Pancreas (tissue), 10 donors: ENCODE measurements around the gene DGUOK. TPM values are rescaled to one million over a fixed set of nuclear protein-coding genes. Genes with fewer than 3 reads are reported as not detected.
A peak's percentile ranks its signal among the peaks of the same experiment; 100 is the strongest.

ENCODE experiments used
- ATAC-seq, 4 donors: fragments of 200-7000 bp; cut with Tn5 transposase; one replicate each; pipeline versions ENCODE4 v1.8.0 to v1.9.1; 2020; ENCODE audit warnings: mild to moderate bottlenecking in 4 of 4, moderate library complexity in 4 of 4
- DNase-seq, 6 donors: peaks; one replicate each; pipeline ENCODE4 v3.0.0-alpha.2; 2020
- FAIRE-seq: peaks from 2 replicates; lab custom pipeline; 2012; peaks lifted over from hg19 to GRCh38; lab: Jason Lieb, UNC
- H3K27ac ChIP-seq, 4 donors: fragments of 200-600 bp; sonication (generic); 1 replicate in 3 of 4; 2 replicates in 1 of 4; pipeline versions ENCODE4 v1.5.0 to v1.8.0; 2020
- H3K27me3 ChIP-seq, 4 donors: fragments of 200-600 bp; one replicate each; pipeline ENCODE4 v1.8.0; 2021
- H3K36me3 ChIP-seq, 3 donors: fragments of 200-600 bp; sonication (generic) in 1 of 3; one replicate each; pipeline versions ENCODE4 v1.5.0 to v1.8.0; 2020 to 2021
- H3K4me1 ChIP-seq, 3 donors: fragments of 200-600 bp; one replicate each; pipeline ENCODE4 v1.8.0; 2021
- H3K4me3 ChIP-seq, 4 donors: fragments of 200-600 bp; sonication (generic) in 2 of 4; one replicate each; pipeline versions ENCODE4 v1.5.0 to v1.8.0; 2020 to 2021
- H3K9me3 ChIP-seq, 4 donors: fragments of 200-600 bp; one replicate each; pipeline ENCODE4 v1.8.0; 2021
- WGBS, 2 donors: extraction: QIAGEN DNeasy Blood & Tissue Kit; methylation state at CpG; one replicate each; pipeline ENCODE4 v1.1.7; 2013; 5-methylcytosine and 5-hydroxymethylcytosine counted together
- intact Hi-C, 3 donors: fragments of 100-400 bp; cut with DNase I; formaldehyde crosslinking; loops; one replicate each; pipeline versions ENCODE4 v1.11.1 to v1.14.2; 2022
- polyA plus RNA-seq, 2 donors: library from polyadenylated mRNA; stranded (reverse); fragments of 200-250 nt; gene quantifications; one replicate each; pipeline ENCODE4 v1.2.3, GENCODE V29; 2013
- total RNA-seq, 6 donors: library from RNA; stranded (reverse); fragmentation: NEBNext Ultra II Directional in 4 of 6; extraction: Animal tissue kit (Norgen Biotek cat#: 25700) in 4 of 6; gene quantifications; one replicate each; pipeline versions ENCODE4 v1.2.1 to v1.2.4, GENCODE V29; 2021 to 2023
- TF ChIP-seq, protein P1 (sequence below), 4 donors: fragments of 200-600 bp; sonication (generic) in 3 of 4; IDR thresholded peaks; one replicate each; pipeline versions ENCODE4 v1.5.0 to v1.8.0; 2021; ENCODE audit warnings: antibody characterized with exemption in 4 of 4
- donor health status: healthy with polysubstance abuse.
- donor health status: DM: no; HTN: no; CAD: no; lungs with moderate emphysema.
- donor health status: DM: no; HTN: no; CAD: no.
- donor health status: control.
- donor health status: control.
- donor health status: Bipolar disorder and iron deficiency.
- donor health status: DM: yes; HTN: yes; CAD: no.
- donor health status: DM: no; HTN: no; CAD: no.
- donor health status: DM: no; HTN: no; CAD: no.
- donor health status: DM: yes; HTN: yes; CAD: no.

DGUOK gene
- total and polyA plus RNA-seq, 8 donors = 13.1 to 47.0 (median 17.3) TPM

- DNase-seq = peak; percentile 80 to 90 (median 85)
- peak; percentile 95 to 99 (median 98) for ATAC-seq
- Histone ChIP-seq H3K9me3 (no peaks in the 10 kb centered on the region), H3K4me3 (no peak overlapping the region), H3K4me1 (peaks cover 6 to 11% (median 9%) of the 10 kb centered on the region in 3 donors), H3K27me3 (no peaks in the 10 kb centered on the region), H3K27ac (peak overlapping the region in 1 of 4 donors; percentile 28), H3K36me3 (no peaks in the 10 kb centered on the region)
- no peak for FAIRE-seq
- TF ChIP-seq, protein P1, sequence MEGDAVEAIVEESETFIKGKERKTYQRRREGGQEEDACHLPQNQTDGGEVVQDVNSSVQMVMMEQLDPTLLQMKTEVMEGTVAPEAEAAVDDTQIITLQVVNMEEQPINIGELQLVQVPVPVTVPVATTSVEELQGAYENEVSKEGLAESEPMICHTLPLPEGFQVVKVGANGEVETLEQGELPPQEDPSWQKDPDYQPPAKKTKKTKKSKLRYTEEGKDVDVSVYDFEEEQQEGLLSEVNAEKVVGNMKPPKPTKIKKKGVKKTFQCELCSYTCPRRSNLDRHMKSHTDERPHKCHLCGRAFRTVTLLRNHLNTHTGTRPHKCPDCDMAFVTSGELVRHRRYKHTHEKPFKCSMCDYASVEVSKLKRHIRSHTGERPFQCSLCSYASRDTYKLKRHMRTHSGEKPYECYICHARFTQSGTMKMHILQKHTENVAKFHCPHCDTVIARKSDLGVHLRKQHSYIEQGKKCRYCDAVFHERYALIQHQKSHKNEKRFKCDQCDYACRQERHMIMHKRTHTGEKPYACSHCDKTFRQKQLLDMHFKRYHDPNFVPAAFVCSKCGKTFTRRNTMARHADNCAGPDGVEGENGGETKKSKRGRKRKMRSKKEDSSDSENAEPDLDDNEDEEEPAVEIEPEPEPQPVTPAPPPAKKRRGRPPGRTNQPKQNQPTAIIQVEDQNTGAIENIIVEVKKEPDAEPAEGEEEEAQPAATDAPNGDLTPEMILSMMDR (IDR thresholded peaks at IDR 0.05) = no peak
- intact Hi-C loops = no loop called here
- 21 to 30% methylated on average over 7 of the region's 7 CpGs for WGBS, 2 donors
These were observed 44.3 kb downstream of the DGUOK start for GRCh38 chr2:73970850-73971471.

DNA sequence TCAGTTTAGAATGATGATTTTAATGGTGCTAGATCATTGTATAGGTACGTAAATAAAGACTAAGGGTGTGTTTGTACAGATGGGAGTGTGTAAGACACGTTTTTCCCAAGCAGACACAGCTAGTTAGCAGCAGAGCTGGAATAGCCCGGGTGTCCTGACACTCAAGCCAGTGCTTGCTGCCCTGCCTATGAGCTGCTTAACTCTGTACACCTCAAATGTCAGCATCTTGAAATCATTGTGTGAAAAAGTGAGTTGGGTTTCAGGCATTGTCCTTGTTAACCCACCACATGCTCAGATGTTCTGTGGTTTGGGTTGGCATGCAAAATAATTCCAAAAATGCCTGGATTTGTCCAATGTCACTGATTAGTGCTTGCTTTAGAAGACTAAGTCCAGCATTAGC is 45.0 kb downstream of the DGUOK start:
- 52 to 54% methylated on average over 3 of the region's 3 CpGs for WGBS, 2 donors
- TF ChIP-seq, protein P1 (IDR thresholded peaks at IDR 0.05) = no peak
- intact Hi-C loops = no loop called here
- Histone ChIP-seq H3K27ac (no peak overlapping the region), H3K9me3 (no peaks in the 10 kb centered on the region), H3K4me1 (peaks cover 6 to 11% (median 9%) of the 10 kb centered on the region in 3 donors), H3K27me3 (no peaks in the 10 kb centered on the region), H3K4me3 (no peak overlapping the region), H3K36me3 (no peaks in the 10 kb centered on the region)
- ATAC-seq (no peak), FAIRE-seq (no peak), DNase-seq (no peak)

DNA sequence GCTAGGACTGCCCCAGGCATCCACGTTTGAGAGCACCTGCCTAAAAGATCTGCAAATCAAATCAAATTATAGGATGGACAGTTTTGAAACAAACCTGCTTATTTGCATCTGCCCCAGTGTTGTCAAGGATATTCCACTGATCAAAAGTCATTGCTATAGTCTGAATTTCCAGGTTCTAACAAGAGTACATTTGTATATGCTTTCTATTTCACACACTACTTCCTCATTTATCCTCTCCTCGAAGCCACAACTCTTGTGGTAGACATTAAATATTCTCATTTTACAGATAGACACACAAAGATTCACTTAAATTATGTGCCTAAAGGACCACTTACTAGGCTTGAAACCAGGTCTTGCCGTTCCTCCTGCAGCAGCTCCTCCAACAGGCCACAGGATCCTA is 46.2 kb downstream of the DGUOK start:
- Histone ChIP-seq H3K4me1 (peaks cover 6 to 11% (median 9%) of the 10 kb centered on the region in 3 donors), H3K4me3 (no peak overlapping the region), H3K9me3 (no peaks in the 10 kb centered on the region), H3K36me3 (no peaks in the 10 kb centered on the region), H3K27me3 (no peaks in the 10 kb centered on the region), H3K27ac (no peak overlapping the region)
- ATAC-seq = no peak
- TF ChIP-seq, protein P1 (IDR thresholded peaks at IDR 0.05) = no peak
- FAIRE-seq = no peak
- intact Hi-C loops = no loop called here
- 73 to 87% methylated on average over 3 of the region's 3 CpGs for WGBS, 2 donors
- no peak for DNase-seq

GRCh38 chr2:73975731-73976130 is 49.1 kb downstream of the DGUOK start:
- no peak for DNase-seq
- FAIRE-seq = no peak
- TF ChIP-seq, protein P1 (IDR thresholded peaks at IDR 0.05) = no peak
- H3K27ac ChIP-seq = no peak overlapping the region
- H3K4me3 ChIP-seq = no peak overlapping the region
- ATAC-seq = no peak
- no peaks in the 10 kb centered on the region for H3K27me3 ChIP-seq
- H3K36me3 ChIP-seq = no peaks in the 10 kb centered on the region
- WGBS, 2 donors = 94 to 100% methylated on average over 3 of the region's 3 CpGs
- H3K9me3 ChIP-seq = no peaks in the 10 kb centered on the region
- intact Hi-C loops = no loop called here
- peaks cover 9 to 16% (median 12%) of the 10 kb centered on the region in 3 donors for H3K4me1 ChIP-seq

DNA sequence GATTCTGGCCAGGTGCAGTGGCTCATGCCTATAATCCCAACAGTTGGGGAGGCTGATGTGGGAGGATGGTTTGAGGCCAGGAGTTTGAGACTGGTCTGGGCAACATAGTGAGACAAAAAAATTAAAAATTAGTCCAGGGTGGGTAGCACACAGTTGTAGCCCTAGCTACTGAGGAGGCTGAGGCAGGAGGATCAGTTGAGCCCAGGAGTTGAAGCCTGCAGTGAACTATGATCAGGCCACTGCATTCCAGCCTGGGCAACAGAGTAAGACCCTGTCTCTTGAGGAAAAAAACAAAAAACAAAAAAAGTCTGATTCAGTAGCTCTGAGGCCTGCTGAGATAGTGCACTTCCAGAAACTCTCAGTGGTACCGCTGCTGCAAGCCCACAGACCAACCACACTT is 50.1 kb downstream of the DGUOK start:
- 97 to 100% methylated on average over 1 of the region's 1 CpG for WGBS, 2 donors
- FAIRE-seq (no peak), DNase-seq (no peak), ATAC-seq (no peak)
- Histone ChIP-seq H3K27ac (no peak overlapping the region), H3K36me3 (no peaks in the 10 kb centered on the region), H3K9me3 (no peaks in the 10 kb centered on the region), H3K4me3 (no peak overlapping the region), H3K27me3 (no peaks in the 10 kb centered on the region), H3K4me1 (peaks cover 16 to 19% (median 16%) of the 10 kb centered on the region in 3 donors)
- TF ChIP-seq, protein P1 (IDR thresholded peaks at IDR 0.05) = no peak
- intact Hi-C loops = no loop called here
